ENCODE results near the gene BRI3.

Gene BRI3, protein sequence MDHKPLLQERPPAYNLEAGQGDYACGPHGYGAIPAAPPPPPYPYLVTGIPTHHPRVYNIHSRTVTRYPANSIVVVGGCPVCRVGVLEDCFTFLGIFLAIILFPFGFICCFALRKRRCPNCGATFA

DNA sequence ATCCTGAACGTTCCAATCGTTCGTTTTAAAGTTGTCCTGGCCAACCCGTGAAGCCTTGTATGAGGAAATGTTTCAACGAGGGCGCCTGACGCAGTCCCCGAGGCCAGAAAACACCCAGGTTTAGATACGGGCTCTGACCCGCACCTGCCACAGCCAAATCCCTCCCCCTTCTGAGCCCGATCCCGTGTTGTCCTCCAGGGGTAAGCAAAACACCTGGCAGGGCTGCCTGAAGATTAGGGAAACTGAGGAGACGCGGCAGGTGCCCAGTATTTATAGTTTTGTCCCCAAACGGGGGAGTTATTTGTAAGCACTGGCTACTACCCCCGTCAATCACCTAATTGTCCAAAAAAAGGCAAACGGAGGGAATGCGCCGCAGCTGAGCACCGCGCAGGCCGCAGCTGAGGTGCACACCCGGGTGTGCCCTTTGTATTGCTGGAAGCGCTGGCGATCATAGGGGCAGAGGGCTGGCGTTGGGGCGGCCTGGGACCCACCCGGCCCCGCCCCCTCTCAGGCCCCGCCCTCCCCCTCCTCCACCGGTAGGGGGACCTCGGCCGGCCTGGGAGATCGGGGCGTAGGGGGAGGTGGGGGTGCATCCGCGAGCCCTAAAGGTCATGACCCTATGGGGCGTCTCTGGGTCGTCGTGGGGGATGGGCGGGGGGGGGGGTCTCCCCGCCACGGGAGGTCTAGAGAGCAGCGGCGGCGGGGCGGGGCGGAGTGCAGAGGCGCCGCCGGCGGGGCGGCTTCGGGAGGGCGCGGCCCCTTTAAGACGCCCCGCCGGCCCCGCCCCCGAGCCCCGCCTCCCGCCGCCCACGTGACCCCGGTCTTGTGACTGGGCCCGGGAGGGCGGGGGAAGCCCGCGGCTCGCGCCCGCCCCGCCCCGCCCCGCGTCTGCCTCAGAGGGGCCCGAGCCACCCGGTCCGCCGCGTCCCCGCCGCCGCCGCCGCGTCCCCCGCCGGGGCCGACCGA, at the start of gene BRI3:
BRI3 (plus strand) TSS at position 896 of the 966 bp plus-strand sequence. CDS start 110 bp downstream, outside the sequence.
- DNase-seq (ENCODE audit: low spot score) = peak; percentile 89

DNA sequence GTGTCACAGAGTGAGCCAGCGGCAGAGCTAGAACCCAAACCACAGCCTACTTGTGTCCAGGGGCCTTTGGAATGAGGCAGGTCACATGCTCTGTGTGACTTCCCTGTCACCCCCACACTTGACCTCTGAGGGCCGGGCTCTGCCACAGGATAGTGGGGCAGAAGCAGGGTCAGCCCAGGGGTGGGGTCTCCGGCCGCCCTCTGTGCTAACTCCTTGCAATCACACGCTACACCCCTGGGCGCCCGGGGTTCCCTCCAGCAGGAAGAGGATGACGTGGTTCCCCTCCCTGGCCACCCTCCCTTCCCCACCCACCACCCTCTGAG, 49.3 kb upstream of the BRI3 start:
- DNase-seq (ENCODE audit: low spot score) = no peak

DNA sequence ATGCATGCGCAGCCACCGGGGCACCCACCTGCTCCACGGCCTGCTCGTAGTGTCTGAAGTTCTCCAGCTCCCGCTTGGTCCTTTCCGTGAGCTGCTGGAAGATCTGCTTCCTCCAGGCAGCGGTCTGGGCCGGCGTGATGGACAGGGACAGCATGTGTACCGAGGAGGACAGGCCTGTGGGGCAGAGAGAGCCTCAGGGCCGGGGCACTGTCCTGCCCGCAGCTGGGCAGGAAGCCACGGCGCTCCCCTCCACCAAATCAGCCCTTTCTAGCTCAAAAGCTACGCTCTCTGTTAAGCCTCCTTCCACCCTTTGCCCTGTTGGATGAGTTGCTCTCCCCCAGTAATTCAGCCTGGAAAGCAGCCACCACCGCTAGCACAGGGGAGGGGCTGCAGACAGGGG, 48.7 kb upstream of the BRI3 start:
- no peak for DNase-seq (ENCODE audit: low spot score)

DNA sequence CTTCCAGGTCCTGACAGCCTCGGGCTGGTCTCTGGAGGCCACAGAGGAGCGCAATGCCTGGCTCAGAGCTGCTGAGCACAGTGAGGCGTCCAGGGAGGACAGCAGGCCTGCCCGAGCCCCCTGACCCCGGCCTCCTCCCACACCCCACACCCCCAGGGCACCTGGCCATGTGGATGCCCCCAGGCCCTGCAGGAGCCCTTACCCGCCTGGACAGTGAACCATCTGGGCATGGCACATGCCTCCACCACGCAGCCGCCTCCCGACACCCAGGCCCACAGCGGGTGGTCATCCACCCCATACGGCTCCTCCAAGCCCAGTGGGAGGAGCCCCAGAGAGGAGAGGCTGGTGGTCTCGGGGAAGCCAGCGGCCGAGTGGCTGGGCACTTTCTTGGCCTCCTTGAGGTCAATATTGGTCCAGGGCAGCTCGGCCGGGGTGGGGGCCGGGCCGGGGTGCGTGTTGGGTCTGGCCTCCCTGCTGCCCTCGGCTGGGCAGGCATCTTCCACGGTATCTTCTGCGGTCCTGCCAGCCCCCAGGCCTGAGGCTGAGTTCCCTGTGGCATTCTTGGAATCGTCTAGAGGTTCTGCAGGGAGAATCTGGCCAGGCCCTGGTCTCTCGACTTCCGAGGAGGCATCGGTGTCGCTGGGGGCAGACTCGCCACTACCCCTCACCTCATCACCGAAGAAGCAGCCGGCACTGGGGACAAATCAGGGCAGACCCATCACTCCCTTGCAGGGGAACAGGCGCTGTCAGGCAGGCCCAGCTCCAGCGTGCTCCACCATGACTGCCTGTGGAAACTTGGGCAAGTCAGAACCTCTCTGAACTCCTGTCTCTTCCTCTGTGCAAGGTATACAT, 48.0 kb upstream of the BRI3 start:
- no peak for DNase-seq (ENCODE audit: low spot score)

DNA sequence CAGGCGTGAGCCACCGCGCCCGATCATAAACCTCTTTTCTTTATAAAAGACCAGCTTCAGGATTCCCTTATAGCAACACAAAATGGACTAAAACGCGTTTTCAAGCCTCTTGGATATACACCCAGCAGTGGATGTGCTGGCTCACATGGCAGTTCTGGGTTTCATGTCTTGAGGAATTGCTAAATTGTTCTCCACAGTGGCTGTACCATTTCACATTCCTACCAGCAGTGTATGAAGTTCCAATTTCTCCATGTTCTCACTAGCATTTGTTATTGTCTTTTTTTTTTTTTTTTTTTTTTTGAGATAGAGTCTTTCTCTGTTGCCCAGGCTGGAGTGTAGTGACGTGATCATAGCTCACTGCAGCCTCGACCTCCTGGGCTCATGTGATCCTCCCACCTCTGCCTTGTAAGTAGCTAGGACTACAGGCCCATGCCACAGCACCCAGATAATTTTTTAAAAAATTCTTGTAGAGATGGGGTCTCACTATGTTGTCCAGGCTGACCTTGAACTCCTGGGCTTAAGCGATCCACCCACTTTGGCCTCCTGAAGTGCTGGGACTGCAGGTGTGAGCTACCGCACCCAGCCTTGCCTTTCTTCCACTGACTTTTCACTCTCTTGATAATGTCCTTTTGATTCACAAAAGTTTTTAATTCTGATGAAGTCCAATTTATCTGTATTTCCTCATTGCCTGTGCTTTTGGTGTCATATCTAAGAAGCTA, 46.9 kb upstream of the BRI3 start:
- DNase-seq (ENCODE audit: low spot score) = no peak

DNA sequence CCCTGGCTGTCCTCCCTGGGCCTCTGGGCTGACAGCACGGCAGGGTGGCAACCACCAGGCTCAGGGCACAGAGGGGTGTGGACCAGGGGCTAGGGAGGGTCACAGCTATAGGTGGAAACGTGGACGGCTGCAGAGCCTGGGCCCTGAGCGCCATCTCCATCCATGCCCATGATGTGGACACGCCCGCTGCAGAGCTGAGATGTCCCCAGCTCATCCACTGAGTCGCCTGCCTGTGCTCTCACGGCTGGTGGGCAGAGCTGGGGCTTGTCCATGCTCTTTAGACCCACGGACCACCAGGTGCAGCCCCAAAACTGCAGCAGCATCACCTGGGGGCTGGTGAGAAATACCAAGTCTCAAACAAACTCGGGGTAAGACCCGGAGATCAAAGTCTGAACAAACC, 45.6 kb upstream of the BRI3 start:
- no peak for DNase-seq (ENCODE audit: low spot score)

DNA sequence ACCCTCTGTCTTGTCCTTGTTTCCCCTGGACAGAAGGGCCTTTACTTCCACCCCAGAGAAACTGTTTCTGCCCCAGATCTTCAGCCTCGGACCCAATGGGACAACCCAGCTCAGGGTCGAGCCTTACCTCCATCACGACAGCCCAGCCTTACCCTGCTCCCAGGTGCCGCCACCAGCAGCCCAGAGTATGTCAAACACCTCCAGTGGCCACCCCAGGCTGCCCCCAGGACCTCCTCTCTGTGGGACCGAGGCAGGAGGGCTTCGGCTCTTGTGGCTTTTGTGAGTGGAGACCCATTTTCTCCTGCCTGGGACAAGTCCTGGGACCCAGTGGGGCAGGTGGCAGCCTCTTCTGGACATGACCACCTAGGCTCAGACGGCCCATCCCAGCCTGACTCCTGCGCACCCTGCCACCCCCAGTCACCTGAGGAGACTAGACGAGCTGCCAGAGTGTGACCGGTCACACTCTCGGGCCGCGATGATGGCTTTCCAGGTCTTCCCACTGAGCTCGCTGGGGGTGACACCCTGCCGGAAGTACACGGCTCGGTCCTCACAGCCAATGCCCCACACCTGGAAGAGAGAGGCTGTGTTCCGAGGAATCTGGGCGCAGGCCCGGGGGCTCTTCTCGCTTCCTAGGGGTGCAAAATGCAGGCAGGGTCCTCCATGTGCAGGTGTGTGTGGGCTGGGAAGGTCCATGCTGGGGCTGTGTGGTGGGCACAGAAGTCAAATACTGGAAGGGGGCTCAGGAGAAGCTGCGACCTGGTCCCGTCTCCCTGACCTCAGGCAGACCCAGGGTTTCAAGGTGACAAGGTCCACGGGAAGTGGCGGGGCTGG, 44.9 kb upstream of the BRI3 start:
- DNase-seq (ENCODE audit: low spot score) = no peak

DNA sequence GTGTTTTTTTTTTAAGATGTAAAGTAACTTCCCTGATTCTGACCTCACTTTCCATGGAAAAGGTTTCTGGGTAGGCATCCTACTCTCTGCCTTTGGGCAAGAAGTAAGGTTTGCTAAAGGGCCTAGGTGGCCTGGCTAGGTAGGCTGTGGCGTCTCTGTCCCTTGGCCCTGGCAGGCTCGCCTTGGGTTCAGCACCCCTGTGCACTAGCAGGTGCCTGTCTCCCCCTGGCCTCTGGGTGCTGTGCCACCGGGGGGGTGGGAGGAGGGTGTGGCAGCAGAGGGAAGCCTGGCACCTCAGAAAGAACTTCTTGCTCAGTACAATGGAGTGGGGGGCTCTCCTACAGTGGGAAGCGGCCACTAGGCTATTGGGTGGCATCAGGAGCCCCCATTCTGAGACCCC, 43.4 kb upstream of the BRI3 start:
- DNase-seq (ENCODE audit: low spot score) = no peak

DNA sequence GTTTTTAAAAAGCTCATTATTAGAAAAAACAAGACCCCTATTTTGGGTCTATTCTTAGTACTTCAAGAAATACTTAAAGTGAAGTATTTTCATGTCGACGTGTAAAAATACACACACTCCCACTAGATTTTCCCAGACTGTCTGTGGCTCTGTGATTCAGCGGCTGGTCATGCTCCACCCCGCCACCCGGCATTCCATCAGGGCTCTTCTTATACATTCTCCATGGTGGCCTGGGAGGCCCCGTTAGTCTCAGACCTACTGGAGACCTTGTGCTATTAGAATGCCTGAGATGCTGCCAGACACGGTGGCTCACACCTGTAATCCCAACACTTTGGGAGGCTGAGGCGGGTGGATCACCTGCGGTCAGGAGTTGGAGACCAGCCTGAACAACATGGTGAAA, 42.5 kb upstream of the BRI3 start:
- DNase-seq (ENCODE audit: low spot score) = no peak

DNA sequence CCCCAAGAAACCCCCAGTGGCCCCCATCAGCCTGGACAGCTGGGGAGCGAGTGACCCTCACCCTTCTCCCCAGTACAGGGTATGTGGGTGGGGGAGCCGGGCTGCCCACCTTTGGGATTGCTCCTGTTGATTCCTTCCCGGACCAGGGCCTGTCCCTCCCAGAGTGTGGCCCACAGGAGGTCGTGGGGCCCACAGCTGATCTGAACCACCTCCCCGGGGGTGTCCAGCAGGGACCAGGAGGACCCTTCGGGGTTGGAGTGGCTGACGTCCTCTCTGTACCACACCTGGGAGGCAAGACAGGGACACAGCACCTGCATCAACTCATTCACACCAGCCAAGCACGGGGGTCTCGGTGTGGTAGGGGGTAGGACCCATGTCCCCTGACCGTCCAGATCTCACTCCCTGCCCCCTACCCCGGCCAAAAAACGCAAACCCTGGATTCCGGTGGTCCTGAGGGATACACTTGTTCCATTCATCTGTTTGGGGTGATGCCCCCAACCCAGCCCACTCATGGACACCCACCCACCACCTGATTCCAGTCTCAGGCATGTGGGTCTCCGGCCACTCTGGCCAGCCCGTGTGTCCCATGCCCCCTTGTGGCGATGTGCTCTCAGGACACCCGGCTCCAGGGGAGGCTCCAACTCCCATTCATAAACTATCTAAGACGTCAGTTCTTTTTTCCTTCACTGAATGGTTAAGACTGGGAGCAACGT, 40.4 kb upstream of the BRI3 start:
- DNase-seq (ENCODE audit: low spot score) = peak; percentile 51

DNA sequence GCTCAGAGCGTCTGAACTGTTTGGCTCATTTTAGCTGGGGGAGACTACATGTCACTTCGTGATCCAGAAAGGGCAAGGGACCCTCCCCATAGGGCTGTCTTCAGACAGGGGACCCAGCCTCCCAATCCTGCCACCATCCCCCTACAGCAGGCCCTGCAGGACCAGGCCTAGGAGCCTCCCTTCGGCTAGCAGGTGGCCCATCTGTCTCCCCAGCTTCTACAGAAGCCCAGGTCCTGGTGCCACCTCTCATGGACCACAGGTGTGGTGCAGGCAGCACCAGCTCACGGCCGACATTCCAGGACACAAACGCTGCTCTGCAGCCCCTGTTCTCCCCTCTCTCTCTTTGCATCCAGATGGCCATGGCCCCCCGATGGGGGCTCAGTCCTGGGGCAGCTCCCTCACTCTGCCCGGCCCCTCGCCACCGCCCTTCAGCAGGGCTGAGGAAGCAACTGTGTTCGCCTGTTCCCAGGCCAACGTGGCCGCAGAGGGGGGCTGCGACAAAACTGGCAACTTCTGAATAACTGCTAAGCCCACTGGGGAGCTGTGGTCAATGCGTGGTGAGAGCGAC, 39.7 kb upstream of the BRI3 start:
- DNase-seq (ENCODE audit: low spot score) = no peak

DNA sequence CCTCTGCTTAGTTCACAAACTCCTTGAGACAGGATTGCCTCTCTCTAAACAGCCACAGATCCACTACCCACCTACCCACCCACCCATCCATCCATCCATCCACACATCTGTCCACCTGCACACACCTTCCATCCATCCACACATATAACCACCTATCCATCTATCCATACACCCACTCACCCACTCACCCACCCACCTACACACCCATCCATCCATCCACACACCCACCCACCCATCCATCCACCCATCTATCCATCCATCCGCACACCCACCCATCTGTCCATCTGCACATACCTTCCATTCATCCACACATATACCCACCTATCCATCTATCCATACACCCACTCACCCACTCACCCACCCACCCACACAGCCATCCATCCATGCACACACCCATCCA, 39.1 kb upstream of the BRI3 start:
- no peak for DNase-seq (ENCODE audit: low spot score)

DNA sequence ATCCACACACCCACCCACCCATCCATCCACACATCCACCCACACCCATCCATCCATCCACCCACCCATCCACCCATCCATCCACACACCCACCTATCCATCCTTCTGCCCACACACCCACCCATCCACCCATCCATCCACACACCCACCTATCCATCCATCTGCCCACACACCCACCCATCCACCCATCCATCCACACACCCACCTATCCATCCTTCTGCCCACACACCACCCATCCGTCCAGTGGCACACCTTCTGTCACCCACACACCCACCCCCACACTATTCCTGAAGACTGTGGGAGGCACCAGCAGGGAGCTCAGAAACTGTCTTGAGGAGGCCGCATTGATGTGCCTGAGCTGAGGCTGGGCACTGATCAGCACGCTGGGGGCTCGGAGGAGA, 38.6 kb upstream of the BRI3 start:
- DNase-seq (ENCODE audit: low spot score) = no peak

DNA sequence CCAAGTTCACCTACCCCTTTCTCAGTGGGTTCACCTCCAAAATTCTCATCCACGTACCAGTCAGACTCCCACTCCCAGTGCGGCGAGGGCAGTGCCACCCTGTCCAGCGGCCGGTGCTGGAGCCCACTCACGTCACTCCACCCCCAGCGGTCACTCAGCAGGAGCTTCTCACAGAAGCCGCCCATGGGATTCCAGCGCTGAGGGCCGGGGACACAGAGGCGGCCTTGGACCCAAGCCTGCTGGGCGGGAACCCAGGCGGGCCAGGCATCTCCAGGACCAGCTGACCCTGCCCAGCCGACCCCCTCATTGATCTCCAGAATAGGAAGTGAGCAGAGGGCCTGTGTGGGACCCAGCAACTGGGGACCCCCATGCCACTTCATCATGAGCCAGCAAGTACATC, 36.6 kb upstream of the BRI3 start:
- no peak for DNase-seq (ENCODE audit: low spot score)

DNA sequence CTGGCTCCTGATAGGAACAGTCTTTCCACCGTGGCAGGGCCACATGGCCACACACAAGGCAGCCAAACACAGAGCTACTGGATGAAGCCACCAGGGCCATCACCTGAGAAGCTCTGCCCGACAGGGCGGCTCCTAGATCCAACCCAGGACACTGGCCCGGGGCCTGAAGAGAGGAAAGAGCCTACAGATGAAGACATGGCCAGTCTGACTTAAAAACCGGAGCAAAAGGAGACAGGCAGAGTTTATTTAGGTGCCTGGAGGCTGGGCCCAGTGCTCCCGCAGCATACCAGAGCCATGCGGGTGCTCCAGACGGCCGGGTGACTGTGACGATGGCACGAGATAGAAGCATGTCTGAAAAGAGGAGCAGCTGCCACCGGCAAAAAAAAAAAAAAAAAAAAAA, 33.3 kb upstream of the BRI3 start:
- no peak for DNase-seq (ENCODE audit: low spot score)

DNA sequence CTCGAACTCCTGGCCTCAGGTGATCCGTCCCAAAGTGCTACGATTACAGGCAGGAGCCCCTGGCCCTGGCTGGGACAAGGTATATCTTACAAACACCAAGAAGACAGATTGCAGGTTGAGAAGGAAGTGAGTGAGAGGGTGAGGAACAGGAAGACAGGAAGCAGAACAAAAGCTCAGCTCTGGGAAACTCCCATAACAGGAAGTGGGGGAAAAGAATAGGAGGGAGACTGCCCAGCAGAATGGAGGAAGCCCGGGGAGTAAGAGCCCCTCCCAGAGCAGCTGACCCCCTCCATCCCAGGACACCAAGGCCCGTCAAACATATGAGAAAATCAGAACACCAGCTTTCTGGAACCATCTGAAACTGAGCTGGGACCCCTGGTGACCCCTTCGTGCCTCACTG, 32.4 kb upstream of the BRI3 start:
- no peak for DNase-seq (ENCODE audit: low spot score)

DNA sequence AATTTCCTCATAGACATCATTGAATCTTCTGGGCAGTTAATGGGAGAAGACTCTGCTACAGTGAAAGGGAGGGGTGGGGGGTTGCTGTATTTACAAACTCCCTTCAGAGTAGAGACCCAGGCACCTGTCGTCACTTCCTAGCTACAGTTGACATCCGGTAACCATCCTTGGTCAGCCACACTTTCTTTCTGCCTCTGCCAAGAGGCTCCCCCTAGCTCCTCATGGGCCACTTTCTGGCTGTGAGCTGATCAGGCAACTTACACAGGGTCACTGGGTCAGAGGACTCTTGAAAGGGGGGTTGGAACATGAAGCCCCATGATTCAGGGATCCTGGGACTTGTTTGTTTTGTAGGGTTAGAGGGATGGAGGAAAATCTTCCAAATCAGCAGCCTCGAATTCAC, 30.7 kb upstream of the BRI3 start:
- DNase-seq (ENCODE audit: low spot score) = no peak

DNA sequence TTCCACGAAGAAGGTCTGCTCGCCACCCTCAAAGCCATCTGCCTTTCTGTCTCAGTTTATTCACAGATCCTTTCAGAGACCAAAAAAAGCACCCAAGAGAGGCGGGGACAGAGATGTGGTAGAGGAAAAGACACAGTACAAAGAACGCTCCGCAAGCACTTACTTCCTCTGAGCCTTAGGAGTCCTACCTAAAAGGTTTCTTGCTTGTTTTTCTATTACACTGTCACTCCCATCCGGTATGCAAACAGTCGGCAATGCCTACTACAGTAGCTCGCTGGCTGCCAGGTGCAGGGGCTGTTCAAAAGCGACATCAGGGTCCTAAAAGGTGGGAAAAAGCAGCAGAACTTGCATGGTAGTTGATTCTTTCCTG, 30.3 kb upstream of the BRI3 start:
- no peak for DNase-seq (ENCODE audit: low spot score)

DNA sequence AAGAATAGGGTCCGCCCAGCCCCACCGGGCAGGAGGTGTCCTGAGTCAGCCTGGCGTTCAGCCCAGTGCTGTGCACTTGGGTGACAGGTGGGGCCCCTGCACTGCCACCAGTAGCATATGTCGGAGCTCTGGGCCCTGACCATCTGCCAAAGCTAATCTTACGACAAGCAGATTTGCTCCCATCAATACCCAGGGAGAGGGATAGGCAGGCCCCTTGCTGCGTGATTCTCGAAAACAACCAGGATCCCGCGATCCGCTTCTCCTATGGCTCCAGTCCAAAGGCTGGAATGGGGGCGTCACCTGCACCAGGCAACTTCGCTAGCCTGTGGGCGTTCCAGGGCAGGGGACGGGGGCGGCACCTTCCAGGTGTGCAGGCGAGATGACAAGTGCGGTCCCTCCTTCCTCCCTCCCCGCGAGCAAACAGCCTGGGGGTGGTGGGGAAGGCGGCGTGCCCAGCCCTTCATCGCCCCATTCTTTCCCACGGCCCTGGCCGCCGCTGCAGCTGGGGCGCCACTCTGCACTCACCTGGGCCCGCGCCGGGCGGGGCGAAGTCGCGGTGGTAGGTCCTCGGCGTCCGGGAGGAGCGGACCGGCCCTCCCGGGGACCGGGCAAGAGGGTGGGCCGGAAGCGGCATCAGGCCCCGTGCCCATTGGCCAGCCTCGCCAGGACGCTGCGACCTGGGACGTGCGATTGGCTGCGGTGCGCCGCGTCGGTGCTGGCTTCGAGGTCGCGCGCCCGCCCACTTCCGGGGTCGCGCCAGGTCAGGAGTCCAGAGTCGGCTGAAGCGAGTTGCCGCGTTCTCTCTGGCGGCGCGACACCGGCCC, 29.7 kb upstream of the BRI3 start, which contains the start of gene TECPR1:
TECPR1 (minus strand) TSS at position 632 of the 824 bp plus-strand sequence. CDS start 6,086 bp downstream, outside the sequence.
- peak; percentile 98 for DNase-seq (ENCODE audit: low spot score)
